GM19455 (cell line): ENCODE measurements around the gene OTUD6A.
A peak's percentile ranks its signal among the peaks of the same experiment; 100 is the strongest.

ENCODE experiments used
- ATAC-seq: cut with Tn5 transposase; IDR thresholded peaks from one replicate; pipeline ENCODE4 v1.9.1; 2021; ENCODE audit not compliant: unreplicated experiment

OTUD6A gene

GRCh38 chrX:70062076-70062475 is at the start of gene OTUD6A:
Gene OTUD6A, plus strand, starts transcription at chrX:70062457. Its CDS starts 68 bp downstream, at chrX:70062525.
- no peak for ATAC-seq

- ATAC-seq = no peak
Measured at GRCh38 chrX:70012756-70013155, 49.5 kb upstream of the OTUD6A start.

GRCh38 chrX:70013466-70014381 is 48.5 kb upstream of the OTUD6A start:
- no peak for ATAC-seq

- ATAC-seq = no peak
Measured at GRCh38 chrX:70016513-70016912, 45.7 kb upstream of the OTUD6A start.

DNA sequence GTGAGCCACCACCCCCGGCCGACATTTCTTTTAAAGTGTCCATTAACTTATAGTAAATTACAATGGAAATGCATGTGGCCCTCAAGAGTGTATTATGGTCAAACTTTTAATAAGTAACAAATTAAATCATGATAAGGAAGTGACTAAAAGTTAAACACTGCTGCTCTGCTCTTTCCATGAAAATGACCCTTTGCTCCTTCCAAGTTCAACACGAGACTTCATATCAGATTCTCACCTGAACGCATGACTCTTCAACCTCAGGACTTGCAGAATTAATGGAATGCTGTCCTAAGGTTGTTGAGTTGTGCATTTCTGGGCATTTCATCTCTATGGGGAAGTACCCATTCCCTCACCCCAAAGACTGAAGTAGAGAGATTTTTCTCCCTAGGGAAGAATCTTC is 39.6 kb upstream of the OTUD6A start:
- ATAC-seq = no peak

DNA sequence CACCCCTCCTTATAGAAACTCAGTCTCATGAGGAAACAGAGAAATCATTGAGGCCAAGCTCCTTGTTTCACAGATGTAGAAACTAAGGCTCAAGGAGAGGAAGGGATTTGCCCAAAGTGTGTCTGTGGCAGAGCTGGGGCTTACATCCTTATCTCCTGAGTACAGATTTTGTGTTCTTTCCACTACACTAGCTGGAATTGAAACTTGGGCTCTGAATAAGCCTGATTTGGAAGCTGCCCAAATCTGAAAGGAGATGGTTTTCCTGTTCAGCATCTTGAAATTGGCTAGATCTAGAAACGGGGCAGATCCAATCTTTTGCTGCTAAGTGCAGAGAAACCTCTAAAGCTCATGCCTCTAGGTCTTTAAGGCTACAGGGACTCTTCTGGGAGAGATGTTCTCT is 36.8 kb upstream of the OTUD6A start:
- no peak for ATAC-seq

DNA sequence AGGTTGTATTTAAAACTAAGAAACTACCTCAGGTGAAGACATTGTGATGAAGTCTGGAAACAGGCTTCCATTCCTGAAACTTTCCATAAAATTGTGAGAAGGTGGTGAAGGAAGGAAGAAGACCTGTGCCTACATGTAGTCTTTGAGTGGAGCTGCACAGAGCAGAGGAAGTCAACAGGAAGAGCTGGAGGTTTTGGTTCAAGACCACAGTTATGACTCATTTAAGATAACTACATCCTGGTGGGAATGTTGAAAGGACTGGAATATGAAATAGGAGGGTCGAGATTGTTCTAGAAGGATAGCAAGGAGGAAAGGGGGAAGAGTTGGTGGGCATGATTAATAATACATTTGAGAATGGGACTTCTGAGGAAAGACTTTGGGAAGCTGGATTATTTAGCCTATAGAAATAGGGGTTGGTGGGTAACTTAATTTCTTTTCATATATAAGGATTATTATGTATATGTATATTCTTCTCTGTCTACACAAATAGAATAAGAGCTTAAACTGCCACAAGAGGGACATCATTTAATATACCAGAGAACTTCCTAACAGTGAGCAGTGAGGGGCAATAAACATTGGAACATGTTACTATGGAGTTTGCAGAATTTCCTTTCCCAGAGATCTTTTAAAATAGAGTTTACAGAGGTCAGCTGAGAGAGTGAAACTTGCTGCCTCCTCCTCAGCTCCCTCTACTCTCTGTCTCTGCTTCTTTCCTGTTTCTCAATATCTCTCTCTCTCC is 36.0 kb upstream of the OTUD6A start:
- no peak for ATAC-seq

DNA sequence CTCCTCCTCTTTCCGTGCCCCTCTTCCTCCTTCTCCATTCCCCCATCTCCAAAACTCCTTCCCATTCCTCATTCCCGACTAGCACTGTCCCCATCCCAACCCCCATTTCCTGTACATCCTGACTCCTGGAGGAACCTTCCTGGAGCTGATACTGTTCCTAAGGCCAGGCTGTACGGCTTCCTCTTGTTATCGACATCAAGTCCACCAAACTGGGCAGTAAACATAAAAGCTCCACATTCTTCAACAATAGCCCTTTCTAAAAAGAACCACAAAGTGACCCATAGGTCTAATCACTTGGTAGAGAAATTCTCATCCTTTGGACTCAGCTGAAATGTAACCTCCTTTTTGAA is 35.4 kb upstream of the OTUD6A start:
- ATAC-seq = no peak

GRCh38 chrX:70029863-70030262 is 32.4 kb upstream of the OTUD6A start:
- ATAC-seq = no peak

DNA sequence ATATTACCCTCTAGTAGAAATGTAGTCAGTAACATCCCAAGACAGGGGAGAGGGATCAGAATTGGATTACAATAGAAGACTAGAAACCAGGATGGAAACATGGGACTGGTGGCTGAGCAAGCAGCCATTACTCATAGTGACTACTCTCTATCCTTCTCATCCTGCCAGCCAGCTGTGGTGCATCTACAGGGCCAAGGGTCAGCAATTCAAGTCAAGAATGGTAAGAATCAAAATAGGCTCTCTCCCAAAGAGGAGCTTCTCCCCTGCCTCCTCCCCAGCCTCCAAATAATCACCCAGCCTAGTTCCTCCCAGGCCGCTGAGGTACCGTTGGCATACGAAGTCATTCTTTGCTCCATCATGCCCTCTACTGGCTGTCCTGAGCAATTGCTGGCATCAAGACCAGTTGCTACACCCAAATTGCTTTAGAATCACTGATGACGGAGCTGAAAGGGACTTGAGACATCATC is 31.9 kb upstream of the OTUD6A start:
- ATAC-seq = peak; percentile 71

GRCh38 chrX:70032792-70033191 is 29.5 kb upstream of the OTUD6A start:
- no peak for ATAC-seq

GRCh38 chrX:70033348-70034051 is 28.8 kb upstream of the OTUD6A start:
- peak; percentile 75 for ATAC-seq

GRCh38 chrX:70034646-70035045 is 27.6 kb upstream of the OTUD6A start:
- no peak for ATAC-seq

DNA sequence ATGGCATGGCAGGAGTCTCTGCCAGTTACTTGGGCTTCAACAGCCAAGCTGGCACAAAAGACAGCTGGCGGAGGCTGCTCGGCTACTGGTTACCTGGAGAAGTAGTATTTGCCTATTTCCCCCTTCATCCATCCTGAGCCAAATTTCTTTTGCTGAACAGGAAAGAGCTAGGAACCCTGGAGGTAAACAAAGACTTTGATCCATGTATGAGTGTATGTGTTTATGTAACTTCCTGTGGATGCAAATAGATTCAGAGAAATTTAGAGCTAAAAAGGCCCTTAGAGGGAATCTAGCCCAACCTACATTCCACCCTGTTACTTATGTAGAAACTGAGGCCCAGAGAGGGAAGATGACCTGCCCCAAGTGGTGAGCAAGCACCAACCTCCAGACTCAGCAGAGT is 23.7 kb upstream of the OTUD6A start:
- ATAC-seq = no peak

- ATAC-seq = no peak
Measured at GRCh38 chrX:70038951-70039350, 23.3 kb upstream of the OTUD6A start.

- ATAC-seq = no peak
Measured at GRCh38 chrX:70039758-70040157, 22.5 kb upstream of the OTUD6A start.

- no peak for ATAC-seq
Measured at GRCh38 chrX:70041993-70042392, 20.3 kb upstream of the OTUD6A start.

GRCh38 chrX:70042399-70043371 is 19.6 kb upstream of the OTUD6A start:
- no peak for ATAC-seq

- ATAC-seq = no peak
Measured at GRCh38 chrX:70043685-70044084, 18.6 kb upstream of the OTUD6A start.

DNA sequence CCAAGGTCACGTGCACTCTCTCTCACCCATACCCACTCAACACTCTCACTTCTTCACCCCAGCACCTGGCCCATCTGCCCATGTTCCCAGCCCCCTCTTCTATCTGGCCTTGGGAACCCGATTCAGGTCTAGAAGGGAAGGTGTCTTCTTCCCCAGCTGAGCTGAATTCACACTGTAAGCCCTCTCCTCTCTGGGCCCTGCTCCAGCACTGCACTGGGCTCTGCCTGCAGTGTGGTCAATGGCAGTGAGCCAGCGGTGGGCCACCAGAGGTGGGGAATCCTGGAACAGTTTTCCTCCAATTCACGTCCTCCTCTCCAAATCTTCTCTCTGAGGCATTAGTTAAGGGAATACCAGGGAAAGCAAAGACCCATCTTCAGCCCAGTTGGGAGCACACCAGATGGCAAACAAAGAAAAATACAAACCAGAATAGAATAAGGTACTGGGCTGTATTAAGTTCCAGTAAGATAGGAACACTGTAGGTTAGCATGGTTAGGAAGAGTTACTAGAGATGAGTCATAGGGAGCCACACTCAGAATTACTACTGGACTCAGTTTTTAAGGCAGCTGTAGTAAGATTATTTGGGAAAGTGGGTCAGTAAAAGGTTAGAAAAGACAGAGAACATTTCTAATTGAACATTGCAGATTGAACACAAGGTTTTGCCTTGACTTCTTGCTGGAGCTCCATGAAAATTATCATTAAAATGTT is 17.6 kb upstream of the OTUD6A start:
- no peak for ATAC-seq
